ENCODE results near the gene TBC1D1. TPM values are rescaled to one million over a fixed set of nuclear protein-coding genes. Genes with fewer than 3 reads are reported as not detected.

The TBC1D1 gene
- total RNA-seq, 1 donor = 59.9 TPM

DNA sequence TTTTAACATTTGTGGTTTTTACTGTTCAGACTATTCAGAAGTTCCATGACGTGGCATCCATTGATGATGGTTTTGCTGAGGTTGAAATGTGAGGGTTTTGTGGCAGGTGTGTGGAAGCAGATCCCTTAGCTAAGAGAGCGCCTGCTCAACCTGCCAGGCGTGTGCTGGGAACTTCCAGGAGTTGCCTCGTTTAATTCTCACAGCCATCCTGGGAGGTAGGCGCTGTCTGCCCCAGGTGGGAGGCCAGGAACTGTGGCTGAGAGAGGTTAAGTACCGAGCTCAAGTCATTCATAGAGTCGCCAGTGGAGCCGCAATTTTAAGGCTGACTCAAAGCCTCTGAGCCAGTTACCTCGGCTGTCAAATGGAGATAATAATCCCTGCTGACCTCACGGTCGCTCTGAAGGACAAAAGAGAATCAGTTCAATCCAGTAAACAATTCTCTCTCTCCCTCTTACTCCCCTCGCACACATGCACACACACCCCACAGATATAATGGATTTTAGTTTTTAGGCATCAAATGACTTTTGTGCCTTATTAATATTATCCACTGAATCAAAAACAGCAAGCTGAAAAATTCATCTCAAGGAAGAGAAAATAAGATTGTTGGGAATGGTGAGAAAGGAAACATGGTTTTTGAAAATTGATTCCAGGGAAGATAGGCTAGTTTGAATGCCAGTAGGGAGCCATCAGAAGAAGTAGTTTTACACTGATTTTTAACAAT lies 240.6 kb downstream of the TBC1D1 start:
- H3K4me3 ChIP-seq (ENCODE audit: low read depth, low read length) = no peak overlapping the region
- TF ChIP-seq, protein P1, sequence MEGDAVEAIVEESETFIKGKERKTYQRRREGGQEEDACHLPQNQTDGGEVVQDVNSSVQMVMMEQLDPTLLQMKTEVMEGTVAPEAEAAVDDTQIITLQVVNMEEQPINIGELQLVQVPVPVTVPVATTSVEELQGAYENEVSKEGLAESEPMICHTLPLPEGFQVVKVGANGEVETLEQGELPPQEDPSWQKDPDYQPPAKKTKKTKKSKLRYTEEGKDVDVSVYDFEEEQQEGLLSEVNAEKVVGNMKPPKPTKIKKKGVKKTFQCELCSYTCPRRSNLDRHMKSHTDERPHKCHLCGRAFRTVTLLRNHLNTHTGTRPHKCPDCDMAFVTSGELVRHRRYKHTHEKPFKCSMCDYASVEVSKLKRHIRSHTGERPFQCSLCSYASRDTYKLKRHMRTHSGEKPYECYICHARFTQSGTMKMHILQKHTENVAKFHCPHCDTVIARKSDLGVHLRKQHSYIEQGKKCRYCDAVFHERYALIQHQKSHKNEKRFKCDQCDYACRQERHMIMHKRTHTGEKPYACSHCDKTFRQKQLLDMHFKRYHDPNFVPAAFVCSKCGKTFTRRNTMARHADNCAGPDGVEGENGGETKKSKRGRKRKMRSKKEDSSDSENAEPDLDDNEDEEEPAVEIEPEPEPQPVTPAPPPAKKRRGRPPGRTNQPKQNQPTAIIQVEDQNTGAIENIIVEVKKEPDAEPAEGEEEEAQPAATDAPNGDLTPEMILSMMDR (IDR thresholded peaks at IDR 0.05; ENCODE audit: insufficient read depth, low read length) = no peak
- peak; percentile 29 for DNase-seq (ENCODE audit: low read depth)

GRCh38 chr4:38132107-38132673 lies 241.3 kb downstream of the TBC1D1 start:
- TF ChIP-seq, protein P1 (IDR thresholded peaks at IDR 0.05; ENCODE audit: insufficient read depth, low read length) = no peak
- H3K4me3 ChIP-seq (ENCODE audit: low read depth, low read length) = peak overlapping the region; percentile 18
- DNase-seq (ENCODE audit: low read depth) = peak; percentile 99

DNA sequence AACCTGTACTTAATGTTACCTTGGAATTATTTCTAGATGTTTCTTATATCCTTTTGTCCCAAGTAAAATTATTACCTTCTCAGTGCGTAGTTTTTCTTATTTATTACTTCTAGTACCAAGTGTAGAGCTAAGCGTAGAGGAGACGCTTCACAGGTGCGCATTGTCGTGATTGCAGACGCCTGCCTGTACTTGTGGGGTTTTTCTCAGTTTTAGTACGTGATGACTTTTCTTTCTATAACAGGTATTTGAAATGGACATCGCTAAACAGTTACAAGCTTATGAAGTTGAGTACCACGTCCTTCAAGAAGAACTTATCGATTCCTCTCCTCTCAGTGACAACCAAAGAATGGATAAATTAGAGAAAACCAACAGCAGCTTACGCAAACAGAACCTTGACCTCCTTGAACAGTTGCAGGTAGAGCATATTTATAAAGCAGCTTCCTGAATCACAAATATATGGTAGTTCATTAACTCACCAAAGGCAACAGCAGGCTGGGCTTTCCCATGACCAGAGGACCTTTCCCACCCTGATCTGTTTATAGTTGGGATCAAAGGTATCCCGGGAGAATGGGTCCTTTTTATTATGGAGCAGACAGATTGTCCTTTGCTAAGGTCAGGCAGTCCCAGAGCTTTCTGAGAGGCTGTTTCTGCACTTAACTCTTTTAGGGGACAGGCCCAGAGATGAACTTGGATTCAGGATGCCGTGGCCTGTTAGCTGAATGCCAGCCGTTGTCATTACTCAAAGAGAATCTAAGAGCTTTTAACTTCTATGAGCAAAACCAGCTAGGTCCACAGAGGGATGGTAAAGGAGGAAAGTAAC lies 242.2 kb downstream of the TBC1D1 start:
- TF ChIP-seq, protein P1 (IDR thresholded peaks at IDR 0.05; ENCODE audit: insufficient read depth, low read length) = no peak
- H3K4me3 ChIP-seq (ENCODE audit: low read depth, low read length) = no peak overlapping the region

GRCh38 chr4:38133711-38134480 lies 243.0 kb downstream of the TBC1D1 start:
- DNase-seq (ENCODE audit: low read depth) = no peak
- H3K4me3 ChIP-seq (ENCODE audit: low read depth, low read length) = no peak overlapping the region
- TF ChIP-seq, protein P1 (IDR thresholded peaks at IDR 0.05; ENCODE audit: insufficient read depth, low read length) = no peak

More for the DNA sequence above, 242.2 kb downstream of the TBC1D1 start:
- no peak for DNase-seq (ENCODE audit: low read depth)

- no peak for DNase-seq (ENCODE audit: low read depth)
- H3K4me3 ChIP-seq (ENCODE audit: low read depth, low read length) = no peak overlapping the region
- TF ChIP-seq, protein P1 (IDR thresholded peaks at IDR 0.05; ENCODE audit: insufficient read depth, low read length) = no peak
These were observed 244.3 kb downstream of the TBC1D1 start for GRCh38 chr4:38135201-38135600.

GRCh38 chr4:38136604-38137003 lies 245.7 kb downstream of the TBC1D1 start:
- H3K4me3 ChIP-seq (ENCODE audit: low read depth, low read length) = no peak overlapping the region
- no peak for DNase-seq (ENCODE audit: low read depth)
- TF ChIP-seq, protein P1 (IDR thresholded peaks at IDR 0.05; ENCODE audit: insufficient read depth, low read length) = no peak

Measured in fibroblast of the aortic adventitia (primary cell).